ENCODE measurements around the gene C1RL.

Gene C1RL

GRCh38 chr12:7093486-7093885, 15.5 kb downstream of the C1RL start:
- DNase-seq (ENCODE audit: extremely low read depth in 1 of 2, low read depth in 1 of 2), result no peak

GRCh38 chr12:7092986-7093460, 16.0 kb downstream of the C1RL start:
- no peak for DNase-seq (ENCODE audit: extremely low read depth in 1 of 2, low read depth in 1 of 2)

GRCh38 chr12:7092229-7092985, 16.6 kb downstream of the C1RL start, which contains the start of gene C1R:
TSS of gene C1R (minus strand) at chr12:7092445. CDS start at chr12:7092388, 57 bp downstream.
- DNase-seq (ENCODE audit: extremely low read depth in 1 of 2, low read depth in 1 of 2), result peak in 1 of 2 donors; percentile 34

DNA sequence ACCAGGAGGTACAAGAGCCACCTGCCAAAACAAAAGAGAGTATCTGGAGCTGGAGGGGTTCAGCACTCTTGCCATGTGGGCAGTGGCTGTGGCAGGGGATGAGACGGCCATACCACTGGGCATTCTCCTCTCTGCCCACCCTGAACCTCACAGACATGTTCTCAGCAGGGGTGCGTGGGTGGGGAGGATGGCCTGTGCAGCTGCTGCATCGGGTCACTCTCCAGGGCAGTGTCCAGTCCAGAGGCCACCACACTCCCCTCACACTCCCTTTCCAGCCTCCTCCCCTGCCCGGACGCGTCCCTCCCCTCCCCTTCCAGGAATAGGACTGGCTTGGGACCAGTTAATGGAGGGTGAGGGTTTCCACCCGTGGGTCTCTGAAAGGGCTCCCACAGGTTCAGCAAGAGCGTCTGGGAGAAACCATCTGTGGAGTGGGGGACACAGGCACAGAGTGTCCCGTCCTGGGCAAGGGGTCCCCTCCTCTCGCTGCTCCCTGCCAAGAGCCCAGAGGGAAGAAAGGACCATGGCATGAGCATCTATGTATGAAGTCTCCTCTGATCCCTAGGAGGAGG, 17.3 kb downstream of the C1RL start:
- no peak for DNase-seq (ENCODE audit: extremely low read depth in 1 of 2, low read depth in 1 of 2)

DNA sequence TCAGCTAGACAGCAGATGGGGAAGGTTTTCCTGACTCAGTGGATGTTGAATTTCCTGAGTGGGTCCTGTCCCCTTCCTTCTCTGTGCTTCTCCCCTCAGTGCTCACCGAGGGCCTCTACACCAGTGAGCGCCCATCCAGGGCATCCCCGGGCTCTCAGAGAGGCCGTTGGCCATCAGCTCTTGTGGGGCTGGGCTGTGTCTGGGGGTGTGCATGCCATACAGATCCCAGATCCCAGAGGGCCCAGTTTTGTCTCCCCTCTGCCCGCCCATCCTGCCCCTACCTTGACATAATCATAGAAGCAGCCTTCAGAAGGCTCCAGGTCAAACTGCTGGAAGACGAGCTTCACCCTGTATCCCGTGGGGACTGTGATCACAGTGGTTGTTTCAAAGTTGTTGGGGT, 17.8 kb downstream of the C1RL start:
- DNase-seq (ENCODE audit: extremely low read depth in 1 of 2, low read depth in 1 of 2), result no peak

DNA sequence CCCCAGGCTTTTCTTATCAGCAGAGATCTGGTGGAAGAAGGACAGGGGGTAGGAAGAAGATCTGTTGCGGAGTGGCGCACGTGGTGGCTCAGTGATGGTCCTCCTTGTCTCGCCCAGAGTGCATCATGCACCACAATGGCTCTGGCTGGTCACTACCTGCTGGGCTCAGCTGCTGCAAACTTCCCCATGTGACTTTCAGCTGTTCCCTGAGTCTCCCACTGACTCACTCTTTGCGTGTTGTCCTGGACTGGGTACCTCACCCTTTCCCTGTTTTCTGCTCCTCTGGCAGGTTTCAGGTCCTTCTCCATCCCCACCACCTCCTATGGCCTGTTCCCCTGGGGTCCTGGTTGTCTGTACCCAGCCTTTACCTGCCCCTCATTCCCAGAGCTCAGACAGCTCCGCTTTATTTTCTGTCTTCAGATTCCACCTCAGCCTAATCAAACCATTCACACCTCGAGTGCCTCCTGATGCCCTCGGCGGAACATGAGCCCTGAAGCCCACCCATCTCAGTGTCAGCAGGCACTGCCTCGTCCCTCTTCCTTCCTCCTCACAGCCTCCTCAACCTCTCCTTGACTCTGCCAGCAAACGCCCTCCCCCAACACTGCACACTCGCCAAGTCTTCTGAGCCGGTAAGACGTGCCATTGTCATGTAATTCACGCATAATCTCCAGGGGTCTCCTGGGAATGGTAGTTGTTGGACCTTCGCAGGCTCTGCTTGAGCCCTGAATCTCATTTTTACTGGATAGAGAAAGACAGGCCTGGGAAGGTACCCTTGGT, 18.6 kb downstream of the C1RL start:
- no peak for DNase-seq (ENCODE audit: extremely low read depth in 1 of 2, low read depth in 1 of 2)

DNA sequence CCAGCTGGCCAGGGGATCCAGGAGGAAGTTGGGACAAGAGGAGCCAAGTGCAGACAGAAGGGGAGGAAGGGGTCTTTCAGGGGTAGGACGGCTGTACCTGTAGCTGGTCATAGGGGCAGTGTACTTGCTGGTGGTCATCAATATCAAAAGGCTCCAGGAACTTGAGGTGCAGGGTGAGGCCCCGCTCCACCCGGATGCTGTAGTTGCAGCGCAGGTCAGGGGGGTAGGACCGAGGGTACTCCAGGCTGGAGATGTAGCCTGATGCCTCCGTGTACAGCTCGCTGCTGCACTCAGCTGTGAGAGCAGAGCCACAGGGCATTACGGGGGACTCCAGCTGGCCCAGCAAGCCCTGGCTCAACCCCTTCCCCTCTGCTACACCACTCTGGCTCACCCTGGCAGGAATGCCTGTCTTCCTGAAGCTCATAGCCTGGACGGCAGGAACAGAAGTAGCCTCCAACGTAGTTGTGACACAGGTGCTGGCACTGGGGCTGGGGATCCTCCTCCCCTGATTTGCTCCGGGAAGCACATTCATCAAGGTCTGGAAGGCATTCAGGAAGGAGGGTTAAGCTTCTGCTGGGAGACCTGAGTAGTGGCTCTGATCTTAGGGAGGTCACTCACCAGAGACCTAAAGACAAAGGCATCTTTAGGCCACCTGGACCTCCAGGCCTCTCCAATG, 19.7 kb downstream of the C1RL start:
- DNase-seq (ENCODE audit: extremely low read depth in 1 of 2, low read depth in 1 of 2), result no peak

DNA sequence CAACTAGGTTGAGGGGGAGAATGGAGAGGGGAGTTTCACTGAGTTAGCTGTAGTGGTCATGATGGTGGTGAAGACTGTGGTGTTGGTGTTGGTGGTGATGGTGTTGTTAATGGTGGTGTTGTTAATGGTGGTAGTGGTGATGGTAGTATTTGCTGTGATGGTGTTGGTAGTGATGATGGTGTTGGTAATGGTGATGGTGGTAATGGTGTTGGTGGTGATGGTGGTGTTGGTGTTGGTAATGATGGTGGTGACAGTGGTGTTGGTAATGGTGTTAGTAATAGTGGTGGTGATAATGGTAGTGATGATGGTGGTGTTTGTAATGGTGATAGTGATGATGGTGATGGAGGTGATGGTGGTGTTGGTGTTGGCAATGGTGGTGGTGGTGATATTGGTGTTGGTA, 25.9 kb downstream of the C1RL start:
- no peak for DNase-seq (ENCODE audit: extremely low read depth in 1 of 2, low read depth in 1 of 2)

DNA sequence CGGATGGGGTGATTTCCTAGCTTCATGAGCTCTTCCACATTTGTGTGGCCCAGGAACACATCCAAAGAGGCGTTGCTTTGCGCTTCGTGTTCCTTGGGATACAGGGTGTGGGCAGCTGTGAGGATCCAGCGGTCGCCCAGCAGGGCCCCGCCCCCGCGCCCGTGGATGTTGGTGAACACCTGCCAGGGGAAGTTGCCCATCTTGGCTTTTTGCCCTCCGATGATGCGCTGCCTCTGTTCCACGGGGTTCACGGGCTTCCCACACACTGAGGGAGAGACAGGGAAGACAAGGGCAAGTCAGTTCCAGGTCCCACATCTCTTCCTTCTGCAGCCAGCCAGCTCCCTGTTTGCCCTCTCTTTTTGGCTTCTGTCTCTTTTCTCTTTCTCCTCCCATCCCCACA, 28.0 kb downstream of the C1RL start:
- DNase-seq (ENCODE audit: extremely low read depth in 1 of 2, low read depth in 1 of 2), result no peak

- no peak for DNase-seq (ENCODE audit: extremely low read depth in 1 of 2, low read depth in 1 of 2)
Measured at GRCh38 chr12:7079826-7080125, 29.2 kb downstream of the C1RL start.

DNA sequence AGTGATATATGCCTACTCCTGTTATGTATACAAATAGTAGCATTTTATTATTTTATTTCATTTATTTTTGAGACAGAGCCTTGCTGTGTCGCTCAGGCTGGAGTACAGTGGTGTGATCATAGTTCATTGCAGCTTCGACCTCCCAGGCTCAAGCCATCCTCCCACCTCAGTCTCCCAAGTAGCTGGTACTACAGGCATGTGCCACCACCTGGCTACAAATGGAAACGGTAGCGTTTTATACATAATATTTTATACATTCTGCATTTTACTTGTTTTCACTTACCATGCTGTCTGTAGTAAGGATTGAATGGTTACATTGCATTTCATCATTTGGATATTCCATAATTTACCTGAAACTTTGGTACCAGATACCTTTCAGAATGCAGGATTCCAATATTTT, 30.9 kb downstream of the C1RL start:
- no peak for DNase-seq (ENCODE audit: extremely low read depth in 1 of 2, low read depth in 1 of 2)

GRCh38 chr12:7076493-7076892, 32.5 kb downstream of the C1RL start:
- DNase-seq (ENCODE audit: extremely low read depth in 1 of 2, low read depth in 1 of 2), result no peak

DNA sequence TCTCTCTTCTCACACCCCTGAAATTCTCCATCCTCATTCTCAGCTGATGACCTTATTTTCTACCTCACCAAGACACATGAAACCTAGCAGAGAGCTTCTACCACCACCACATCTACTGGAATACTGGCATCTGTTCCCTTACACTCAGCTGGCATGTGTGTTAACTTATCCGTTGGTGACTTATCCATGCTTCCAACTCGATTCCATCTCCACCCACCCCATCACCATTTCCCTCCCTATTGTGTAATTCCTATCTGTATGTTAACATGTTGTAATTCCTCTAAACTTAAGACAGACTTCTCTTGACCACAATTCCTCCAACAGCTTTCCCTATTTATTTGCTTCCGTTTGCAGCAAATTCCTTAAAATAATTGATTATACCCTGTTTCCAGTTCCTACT, 33.1 kb downstream of the C1RL start:
- DNase-seq (ENCODE audit: extremely low read depth in 1 of 2, low read depth in 1 of 2), result no peak

- DNase-seq (ENCODE audit: extremely low read depth in 1 of 2, low read depth in 1 of 2), result no peak
Measured at GRCh38 chr12:7075518-7075917, 33.5 kb downstream of the C1RL start.

DNA sequence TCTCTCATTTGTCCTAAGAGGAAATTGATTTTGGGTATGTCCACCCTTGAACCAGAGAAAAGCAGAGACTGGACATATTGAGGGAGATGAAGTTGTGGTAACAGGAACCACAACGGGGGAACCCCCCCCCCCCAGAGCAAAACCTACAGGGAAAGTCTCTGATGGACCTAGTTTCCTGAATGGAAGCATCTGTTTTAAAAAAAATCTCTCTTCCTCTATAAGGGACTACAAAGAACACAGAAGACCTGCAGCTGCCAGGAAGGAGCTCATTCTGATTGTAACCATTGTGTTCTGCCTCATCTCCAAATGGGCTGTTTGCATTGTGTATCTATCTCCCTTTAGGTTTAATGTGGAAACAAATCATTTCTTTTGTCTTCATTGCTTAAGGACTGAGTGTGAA, 35.1 kb downstream of the C1RL start:
- DNase-seq (ENCODE audit: extremely low read depth in 1 of 2, low read depth in 1 of 2), result no peak

GRCh38 chr12:7072554-7072953, 36.5 kb downstream of the C1RL start:
- DNase-seq (ENCODE audit: extremely low read depth in 1 of 2, low read depth in 1 of 2), result no peak

DNA sequence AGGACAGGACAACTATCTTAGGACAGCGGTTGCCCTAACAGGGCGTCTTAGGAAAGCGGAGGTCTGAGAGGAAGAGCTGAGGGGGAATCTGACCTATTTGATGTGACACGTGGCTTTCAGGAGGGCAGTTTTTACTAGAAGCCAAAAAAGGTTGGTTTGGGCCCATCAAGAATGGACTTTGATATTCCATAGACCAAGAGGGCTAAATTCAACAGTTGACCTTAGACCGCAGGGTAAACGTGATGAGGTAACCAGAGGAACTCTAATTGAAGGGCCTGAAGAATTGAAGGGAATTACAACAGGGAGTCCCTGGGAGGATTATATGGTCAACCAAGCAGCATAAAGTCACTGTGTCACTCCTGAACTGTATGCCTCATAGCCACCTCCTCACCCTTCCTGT, 37.0 kb downstream of the C1RL start:
- DNase-seq (ENCODE audit: extremely low read depth in 1 of 2, low read depth in 1 of 2), result no peak

GRCh38 chr12:7069386-7069785, 39.6 kb downstream of the C1RL start:
- DNase-seq (ENCODE audit: extremely low read depth in 1 of 2, low read depth in 1 of 2), result no peak

- no peak for DNase-seq (ENCODE audit: extremely low read depth in 1 of 2, low read depth in 1 of 2)
Measured at GRCh38 chr12:7068994-7069346, 40.0 kb downstream of the C1RL start.

DNA sequence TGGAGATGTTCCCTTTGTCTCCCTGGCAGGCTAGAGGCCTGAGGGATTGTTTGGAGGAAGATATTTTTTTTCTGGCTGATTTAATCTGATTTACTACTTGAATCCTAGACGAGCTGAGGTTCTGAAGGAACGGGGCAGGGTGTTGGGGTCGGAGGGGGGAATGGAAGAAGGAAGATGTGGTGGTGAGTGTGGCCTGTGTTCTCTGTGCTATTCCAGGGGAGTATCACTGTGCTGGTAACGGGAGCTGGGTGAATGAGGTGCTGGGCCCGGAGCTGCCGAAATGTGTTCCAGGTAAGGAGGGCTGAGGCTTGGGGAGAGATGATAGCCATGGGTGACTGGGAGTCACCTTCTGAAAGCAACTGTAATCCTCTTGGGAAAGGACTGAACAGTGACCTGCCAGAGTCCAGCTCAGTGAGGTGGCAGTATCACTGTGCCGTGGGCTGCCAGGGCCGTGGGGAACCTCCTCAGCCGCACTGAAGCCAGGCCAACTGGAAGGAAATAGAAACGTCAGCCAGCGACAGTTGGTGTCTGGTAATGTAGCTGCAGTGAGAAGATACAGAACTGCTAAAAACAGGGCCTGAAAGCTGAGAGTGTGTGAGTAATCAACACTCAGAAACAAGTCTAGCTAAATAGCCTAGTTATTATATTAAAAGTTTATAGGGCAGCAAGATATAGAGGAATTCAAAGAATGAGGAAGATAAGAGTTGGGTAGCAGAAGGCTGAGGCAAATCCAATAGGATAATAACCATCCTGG, 40.6 kb downstream of the C1RL start:
- no peak for DNase-seq (ENCODE audit: extremely low read depth in 1 of 2, low read depth in 1 of 2)

DNA sequence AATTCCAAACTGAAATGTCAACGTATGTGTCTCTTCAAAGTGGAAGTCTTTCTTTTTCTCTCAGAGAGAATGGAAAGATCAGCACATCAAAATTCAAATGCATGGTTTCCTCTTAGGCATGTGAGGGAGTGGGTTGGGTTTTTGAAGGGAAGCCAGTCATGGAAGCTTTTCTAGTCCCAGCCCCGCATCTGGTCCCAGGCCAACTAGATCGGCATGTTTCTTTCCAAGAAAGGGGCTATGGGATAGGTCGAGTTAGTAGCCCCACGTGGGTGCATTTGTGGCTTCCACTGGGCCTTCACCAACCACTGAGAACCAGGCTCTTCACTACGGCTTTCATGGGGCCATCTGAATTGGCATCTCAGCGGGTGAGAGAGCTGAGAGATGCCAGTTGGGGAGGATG, 41.9 kb downstream of the C1RL start:
- no peak for DNase-seq (ENCODE audit: extremely low read depth in 1 of 2, low read depth in 1 of 2)
